ENCODE results near the gene ST3GAL6. TPM values are rescaled to one million over a fixed set of nuclear protein-coding genes. Genes with fewer than 3 reads are reported as not detected.
"Not testable (repeated sequence)": the region's sequence is repeated elsewhere in the genome, so short reads cannot be mapped to it uniquely, and the experiment has no call there.

Gene ST3GAL6
- polyA plus RNA-seq, 12 donors: 4.5 to 15.1 (median 6.8) TPM; not detected in 1

DNA sequence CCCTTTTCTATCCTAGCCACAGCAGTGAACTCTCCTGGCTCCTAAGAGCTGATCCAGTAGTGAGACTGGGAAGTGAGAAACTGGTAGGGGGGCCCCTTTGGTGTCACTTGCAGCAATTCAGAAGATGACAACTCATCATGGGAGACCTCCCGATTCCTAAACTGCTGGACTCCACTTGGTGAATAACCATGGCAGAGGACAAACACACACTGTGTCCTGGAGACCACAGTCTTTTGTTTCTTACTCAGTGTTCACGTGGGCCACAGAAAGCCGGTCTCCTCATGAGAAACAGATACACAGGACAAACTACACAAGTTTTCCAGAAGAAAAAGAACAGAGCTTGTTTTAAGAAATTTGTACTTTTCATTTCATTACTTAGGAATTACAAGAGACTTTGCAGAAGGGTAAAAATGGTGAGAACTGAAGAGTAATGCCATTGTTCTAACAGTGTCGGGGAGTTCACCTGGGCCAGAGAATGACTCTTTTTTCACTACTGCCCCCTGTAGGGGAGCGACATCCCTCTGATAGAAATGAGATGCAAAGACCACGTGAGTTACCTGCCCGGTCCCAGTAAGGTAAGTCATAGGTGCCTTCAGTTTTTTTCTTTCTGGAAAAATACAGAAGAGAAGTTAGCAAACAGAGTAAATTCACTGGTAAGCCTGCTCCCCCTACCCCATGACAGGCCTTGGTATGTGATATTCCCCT lies 38.1 kb downstream of the ST3GAL6 start:
- no peak for DNase-seq

DNA sequence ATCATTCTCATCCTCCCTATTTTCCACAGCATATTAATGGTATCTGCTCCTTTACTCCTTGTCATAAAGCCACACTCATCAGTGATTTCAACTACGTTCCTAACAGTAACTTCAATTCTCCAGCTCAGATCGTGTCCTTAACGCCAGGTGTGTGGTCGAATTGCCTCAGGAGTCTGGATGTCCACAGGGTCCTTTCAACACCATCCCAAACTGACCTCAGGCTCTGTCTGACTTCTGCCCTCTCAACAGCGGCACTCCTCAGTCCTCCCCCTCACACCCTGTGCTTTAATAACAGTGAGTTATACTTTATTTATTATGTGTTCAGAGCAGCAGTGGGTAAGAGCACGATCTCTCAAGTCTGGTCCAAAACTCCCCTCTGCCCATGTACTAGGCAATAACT lies 42.4 kb downstream of the ST3GAL6 start:
- DNase-seq: no peak

DNA sequence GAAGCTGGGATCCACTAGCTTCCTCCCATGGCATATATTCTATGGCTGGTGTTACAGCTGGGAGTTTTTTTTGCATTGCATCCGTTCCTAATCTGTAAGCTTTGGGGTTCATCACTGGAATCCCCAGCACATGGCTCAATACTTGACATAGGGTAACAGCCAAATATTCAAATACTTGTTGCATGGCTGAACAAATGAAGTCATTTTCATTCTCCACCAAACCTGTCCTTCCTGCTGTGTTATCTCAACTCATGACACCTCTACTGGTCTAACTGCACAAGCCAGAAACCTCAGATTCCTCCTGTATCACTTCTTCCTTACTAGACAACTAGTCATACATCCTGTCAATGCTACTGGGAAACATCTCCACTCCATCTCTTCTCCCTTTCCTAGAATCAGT lies 43.4 kb downstream of the ST3GAL6 start:
- DNase-seq: no peak

DNA sequence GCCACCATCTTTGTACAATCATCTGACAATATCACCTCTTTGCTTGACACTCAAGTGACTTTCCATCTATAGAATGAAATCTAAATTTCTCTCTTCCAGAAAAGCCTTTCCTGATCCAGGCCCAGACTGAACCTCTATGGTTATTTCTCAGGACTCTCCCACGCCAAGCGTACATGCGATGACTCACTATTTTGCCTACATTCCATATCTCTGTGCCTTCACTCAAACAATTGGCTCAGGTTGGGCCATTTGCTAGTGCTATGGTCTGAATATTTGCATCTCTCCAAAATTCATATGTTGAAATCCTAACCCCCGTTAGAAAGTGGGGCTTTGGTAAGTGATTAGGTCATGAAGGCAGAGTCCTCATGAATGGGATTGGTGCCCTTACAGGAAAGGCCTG lies 43.9 kb downstream of the ST3GAL6 start:
- no peak for DNase-seq

DNA sequence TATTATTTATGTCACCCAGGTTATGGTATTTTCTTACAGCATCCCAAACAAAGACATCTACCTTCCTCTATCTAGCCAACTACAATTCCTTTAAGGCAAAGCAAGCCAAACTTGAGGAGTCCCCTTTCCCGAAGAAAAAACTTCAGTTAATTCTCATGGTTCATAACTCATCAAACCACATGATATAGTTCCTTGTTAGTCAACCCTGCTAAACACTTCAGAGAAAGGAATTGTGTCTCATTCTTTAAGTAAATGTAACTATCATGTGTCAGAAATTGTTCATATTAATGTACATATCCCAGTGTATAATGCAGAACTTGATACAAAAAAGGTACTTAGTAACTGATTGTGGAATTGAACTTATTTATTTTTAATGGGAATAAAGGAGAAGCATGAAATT lies 44.4 kb downstream of the ST3GAL6 start:
- DNase-seq: no peak

DNA sequence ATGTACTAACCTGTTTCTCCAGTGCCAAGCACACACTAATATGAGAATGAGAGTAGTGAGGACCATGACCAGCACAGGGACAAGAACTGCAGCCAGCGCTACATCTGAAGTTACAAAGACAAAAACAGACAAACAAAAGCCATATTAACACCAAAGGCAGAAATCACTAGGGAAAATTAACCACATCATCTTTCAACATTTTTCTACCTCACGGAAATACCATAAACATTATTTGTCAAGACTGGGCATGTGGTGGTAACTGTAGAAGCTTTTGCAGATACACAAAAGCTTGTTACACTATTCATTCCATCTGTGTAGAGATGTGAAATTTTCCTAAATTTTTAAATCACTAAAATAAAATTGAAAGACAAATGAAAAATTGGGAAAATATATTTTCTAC lies 44.9 kb downstream of the ST3GAL6 start:
- DNase-seq: no peak

DNA sequence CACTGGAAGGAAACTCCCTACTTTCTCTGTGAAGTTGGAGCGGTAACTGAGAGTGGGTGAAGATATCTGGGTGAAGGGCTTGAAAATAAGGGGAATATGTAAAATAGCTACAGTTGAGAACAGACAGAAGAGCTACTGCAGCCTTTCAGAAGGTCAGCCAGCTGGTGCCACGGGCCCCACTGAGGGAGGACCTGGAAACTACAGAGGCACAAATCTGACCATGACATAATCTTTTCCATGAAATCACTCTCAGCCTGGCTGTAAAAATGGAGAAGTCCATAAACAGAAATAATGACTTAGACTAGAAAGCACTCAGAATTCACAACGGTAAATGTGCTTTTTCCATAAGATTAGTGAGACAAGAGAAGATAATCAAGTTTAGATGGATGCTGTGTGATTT lies 46.4 kb downstream of the ST3GAL6 start:
- DNase-seq: peak; percentile 19

DNA sequence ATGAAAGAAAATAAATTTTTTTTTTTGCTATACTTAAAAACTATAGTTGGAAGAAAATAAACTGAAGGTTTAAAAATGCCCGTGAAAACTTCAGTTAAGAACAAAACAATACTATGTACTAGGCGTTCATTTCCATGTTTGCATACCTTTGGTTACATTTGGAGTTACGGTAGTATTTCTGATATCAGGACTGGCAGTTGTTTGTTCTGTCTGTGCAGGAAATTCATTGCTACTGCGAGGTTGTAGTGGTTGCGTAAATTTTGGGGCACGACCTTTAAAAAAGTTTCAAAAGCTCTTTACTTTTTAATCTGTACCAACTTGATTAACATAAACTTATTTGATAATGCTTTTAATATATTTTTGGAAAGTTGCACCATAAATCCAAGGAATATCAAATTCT lies 47.9 kb downstream of the ST3GAL6 start:
- DNase-seq: no peak

DNA sequence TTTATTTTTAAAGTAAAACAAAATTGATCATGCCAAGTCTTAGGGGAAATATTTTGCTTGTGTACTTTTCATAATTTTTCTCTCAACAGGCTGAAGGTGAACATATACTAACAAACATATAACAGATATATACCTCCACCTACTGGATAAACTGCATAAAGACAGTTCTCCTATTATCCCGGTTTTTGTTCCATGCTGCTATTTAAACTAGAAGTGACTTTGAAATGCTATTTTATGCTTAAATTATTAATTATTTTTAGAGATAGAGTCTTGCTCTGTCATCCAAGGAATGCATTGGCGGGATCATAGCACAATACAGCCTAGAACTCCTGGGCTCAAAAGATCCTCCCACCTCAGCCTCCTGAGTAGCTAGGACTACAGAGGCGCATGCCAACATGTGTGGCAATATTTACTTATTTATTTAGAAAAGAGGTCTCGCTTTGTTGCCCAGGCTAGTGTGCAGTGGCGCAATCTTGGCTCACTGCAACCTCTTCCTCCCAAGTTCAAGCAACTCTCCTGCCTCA lies 49.8 kb downstream of the ST3GAL6 start:
- DNase-seq: peak; percentile 7

DNA sequence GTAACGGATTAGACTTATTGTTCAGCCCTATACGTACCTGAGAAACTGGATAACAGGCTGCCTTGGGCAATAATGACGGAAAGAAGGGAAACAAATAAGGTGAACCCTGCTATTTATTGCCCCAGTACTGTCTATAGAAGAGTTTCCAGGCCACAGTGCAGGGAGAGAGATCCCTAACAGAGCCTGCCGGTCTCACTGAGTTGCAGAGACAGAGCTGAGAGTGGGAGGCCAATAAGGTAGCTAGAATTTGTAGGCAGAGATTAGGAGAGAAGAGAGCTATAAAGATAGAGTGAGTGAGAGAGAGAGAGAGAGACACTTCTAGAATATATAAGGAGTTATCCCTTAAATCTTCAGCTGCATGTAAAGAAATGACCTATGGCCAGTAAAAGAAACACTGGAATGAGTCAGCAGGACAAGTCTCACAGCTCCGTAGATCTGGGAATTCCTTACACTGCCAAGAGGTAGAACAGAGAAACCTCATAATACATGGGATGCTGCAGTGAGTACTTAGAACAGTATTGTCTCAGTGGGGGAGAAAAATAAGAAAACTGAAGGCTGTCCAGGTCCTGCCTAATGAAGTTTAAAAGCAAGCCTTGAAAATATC lies 51.8 kb downstream of the ST3GAL6 start:
- no peak for DNase-seq

DNA sequence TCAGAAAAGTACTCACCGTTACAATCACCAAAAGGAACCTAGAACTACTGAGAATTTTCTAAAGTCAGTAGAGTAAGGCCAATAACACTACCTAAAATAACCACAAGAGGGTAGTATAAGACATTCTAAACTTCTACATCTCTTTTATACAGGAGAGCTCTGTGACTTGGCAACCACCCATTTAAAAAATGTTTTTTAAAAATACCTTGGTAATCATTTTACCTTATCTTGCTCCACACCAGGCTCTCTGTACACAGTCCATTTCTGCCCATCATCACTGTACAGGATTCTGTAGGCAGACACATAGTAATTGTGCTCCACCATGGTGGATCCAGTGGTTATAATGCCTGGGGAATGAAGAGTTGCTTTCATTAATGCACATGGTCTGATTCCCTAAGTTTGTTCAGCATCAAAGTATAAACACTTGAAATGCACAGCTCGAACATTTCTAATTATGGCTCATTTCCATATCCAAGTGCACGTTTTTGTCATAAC lies 54.5 kb downstream of the ST3GAL6 start:
- DNase-seq: peak; percentile 70

DNA sequence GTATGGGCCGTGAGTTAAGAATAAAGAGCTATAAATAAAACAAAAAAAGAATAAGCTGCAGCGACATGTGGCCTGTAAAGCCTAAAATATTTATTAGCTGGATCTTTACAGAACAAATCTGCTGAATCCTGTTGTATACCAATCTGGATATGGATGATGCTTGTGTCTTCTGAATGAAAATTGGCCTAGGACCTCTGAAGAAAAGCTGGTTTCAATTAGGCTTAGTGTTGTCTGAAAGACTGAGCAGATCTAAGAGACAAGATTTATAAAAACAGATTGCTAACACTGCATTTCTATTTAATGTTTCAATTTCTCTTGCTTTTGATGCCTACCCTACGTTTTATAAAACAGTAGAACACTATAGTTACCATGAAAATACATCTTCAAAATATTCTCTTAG lies 57.9 kb downstream of the ST3GAL6 start:
- DNase-seq: peak; percentile 15

DNA sequence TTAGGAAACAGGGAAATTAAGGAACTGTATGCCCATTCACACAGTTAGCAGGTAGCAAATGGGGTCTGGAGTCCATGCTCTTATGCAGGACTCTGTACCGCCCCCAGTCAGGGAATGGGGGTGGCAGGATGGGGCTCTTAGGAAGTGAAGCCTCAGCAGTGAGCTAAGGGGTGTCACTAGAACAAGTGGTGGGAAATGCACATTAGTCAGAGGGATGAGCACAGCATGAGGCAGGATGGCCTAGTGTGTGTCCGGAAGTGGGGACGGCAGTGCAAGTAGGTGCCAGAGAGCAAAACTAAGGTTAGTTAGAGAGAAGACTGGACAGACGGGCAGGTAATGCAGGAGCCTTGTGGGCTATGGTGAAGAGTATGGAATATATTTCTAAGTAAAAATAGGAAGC lies 60.7 kb downstream of the ST3GAL6 start:
- DNase-seq: no peak

DNA sequence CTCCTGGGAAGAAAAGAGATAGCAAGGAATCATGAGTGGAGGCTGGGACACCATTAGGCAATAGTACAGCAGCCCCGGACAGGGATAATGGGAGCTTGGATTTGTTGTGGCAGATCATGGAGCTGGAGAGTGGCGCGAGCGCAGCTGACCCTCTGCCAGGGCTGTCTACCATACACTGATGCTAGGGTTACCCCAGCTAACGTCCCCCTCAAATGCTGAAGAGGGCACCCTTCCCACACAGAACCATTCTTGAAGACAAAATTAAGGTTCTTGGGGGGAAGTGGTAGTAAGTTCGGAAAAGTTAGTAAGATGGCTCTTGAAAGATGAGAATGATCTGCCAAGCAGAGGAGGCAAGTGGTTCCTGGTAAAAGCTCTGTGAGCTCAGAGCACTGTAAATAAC lies 61.1 kb downstream of the ST3GAL6 start:
- DNase-seq: no peak

DNA sequence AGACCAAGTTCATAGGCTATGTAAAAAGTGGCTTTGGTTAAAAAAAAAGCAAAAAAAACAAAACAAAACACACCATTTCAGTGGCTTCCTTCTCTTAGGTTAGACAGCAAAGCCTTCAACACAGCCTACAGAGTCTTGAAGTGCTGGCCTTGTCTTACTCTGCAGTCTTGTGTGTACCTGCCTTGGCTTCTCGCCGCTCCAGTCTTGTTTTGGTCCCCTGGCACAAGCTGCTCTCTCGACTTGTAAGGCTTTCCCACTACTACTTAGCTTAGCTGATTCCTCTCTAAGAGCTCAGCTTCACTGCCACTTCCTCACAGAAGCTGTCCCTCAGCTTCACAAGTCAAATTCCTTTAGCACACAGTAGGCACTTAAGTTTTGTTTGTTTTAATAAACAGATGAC lies 63.0 kb downstream of the ST3GAL6 start:
- DNase-seq: no peak

DNA sequence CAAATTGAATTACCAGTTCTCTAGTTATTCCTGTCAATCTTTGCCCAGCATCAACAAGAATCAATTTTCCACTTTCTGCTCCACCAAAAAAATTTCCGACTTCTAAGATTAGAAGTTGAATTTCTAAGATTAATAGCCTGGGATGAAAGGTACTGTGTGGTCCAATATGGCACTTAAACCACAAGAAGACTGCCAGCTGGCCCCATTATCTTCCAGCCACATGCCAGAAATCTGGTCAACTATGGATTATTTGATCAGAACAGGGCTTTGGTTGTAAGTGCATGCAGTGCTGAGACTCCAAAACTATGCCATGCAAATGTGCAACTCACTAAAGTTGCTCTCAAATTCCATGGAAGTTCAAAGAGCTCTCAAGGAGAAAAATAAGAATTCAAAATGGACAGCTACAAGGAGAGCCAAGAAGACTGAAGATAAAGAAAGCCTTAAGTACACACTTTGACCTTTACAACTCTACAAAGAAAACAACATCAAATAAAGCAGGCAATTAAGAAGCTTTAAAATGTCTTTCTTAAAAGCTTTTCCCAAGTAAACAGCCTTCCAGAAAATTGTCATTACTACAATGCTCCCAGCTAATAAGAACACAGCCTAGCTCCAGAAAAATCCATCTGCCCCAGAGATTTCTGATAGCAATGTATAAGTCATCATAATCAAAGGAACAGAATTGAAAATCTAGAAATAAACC lies 64.2 kb downstream of the ST3GAL6 start:
- DNase-seq: no peak

DNA sequence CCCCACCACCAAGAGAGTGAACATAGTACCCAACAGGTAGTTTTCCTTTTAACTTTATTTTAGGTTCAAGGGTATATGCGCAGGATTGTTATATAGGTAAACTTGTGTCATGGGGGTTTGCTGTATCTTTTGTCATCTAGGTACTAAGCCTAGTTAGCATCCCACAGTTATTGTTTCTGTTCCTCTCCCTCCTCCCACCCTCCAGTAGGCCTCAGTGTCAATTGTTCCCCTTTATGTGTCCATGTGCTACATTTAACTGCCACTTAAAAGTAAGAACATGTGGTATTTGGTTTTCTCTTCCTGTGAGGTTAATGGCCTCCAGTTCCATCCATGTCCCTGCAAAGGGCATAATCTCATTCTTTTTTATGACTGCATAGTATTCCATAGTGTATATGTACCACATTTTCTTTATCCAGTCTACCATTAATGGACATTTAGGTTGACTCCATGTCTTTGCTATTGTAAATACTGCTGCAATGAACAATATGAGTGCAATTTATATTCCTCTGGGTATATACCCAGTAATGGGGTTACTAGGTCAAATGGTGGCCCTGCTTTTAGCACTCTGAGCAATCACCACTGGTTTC lies 66.2 kb downstream of the ST3GAL6 start:
- no peak for DNase-seq

DNA sequence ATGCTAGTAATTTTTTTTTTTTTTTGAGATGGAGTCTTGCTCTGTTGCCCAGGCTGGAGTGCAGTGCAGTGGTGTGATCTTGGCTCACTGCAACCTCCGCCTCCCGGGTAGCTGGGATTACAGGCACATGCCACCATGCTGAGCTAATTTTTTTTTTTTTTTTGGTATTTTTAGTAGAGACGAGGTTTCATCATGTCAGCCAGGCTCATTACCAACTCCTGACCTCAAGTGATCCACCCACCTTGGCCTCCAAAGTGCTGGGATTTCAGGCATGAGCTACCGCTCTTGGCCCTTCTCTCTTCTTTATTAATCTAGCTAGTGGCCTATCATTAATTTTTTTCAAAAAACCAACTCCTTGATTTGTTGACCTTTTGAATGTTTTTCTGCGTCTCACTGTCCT lies 67.9 kb downstream of the ST3GAL6 start:
- not testable (repeated sequence) for DNase-seq

DNA sequence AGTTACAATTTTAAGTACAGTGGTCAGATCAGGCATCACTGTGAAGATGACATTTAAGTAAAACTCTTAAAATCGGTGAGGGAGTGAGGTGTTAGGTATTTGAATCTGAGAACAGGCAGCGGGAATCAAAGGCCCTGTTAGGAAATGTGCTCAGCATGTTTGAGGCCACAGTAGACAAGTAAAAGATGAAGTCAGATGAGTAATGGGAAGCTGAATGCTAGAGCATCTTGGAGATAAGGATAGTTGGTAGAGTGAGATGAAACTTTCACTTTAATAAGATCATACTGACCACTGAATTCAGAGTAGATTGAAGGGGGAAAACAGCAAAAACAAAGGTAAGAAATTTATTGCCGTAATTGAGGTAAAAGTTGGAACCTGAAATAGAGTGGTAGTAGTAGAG lies 76.7 kb downstream of the ST3GAL6 start:
- DNase-seq: no peak

DNA sequence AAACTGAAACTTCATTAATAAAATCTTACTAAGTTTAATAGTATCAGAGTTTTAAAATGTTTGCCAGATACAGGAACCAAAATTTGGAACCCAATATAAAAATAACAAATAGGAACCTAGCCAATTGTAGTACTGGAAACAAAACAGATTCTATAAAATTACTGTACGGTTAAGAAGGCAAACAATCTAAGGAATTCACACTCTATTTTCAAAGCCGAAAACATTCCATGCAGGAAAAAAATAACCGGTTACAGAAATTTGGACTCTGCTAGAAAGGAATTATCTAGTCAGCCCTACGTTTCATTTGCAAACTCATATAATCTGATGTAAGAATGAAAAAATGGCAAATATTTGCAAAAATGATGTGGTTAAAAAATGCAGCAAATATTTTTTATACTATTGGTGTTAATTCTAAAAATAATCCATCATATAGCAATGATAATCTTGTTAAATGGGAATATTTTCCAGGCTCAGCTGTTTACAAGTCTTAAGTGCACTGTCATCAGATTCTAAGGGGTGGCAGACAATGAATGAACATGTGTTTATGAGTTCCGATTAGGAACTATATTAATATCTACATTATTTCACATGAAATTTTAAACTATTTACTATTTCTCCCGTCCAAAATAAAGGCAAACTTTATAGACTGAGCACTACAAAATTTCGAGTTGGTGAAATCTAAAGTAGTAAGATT lies 80.3 kb downstream of the ST3GAL6 start:
- no peak for DNase-seq
